ENCODE measurements around the gene SRF.

SRF gene

DNA sequence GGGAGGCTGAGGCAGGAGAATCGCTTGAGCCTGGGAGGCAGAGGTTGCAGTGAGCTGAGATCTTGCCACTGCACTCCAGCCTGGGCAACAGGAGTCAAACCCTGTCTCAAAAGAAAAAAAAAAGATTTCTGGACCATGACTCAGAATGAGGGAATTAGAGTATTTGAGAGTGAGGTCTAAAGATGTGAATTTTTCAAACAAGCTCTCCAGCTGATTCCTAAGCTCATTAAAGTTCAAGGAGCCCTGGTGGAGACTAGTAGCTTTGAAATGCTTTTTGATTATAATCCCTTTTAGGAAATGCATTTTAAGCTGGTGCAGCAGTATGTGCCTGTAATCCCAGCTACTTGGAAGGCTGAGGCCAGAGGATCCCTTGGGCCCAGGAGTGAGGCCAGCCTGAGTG, 21.8 kb upstream of the SRF start:
- no peak overlapping the region for H3K4me3 ChIP-seq (ENCODE audit: low read depth, low read length)
- TF ChIP-seq, protein P1, sequence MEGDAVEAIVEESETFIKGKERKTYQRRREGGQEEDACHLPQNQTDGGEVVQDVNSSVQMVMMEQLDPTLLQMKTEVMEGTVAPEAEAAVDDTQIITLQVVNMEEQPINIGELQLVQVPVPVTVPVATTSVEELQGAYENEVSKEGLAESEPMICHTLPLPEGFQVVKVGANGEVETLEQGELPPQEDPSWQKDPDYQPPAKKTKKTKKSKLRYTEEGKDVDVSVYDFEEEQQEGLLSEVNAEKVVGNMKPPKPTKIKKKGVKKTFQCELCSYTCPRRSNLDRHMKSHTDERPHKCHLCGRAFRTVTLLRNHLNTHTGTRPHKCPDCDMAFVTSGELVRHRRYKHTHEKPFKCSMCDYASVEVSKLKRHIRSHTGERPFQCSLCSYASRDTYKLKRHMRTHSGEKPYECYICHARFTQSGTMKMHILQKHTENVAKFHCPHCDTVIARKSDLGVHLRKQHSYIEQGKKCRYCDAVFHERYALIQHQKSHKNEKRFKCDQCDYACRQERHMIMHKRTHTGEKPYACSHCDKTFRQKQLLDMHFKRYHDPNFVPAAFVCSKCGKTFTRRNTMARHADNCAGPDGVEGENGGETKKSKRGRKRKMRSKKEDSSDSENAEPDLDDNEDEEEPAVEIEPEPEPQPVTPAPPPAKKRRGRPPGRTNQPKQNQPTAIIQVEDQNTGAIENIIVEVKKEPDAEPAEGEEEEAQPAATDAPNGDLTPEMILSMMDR (IDR thresholded peaks at IDR 0.05; ENCODE audit: low read depth, low read length) = no peak

DNA sequence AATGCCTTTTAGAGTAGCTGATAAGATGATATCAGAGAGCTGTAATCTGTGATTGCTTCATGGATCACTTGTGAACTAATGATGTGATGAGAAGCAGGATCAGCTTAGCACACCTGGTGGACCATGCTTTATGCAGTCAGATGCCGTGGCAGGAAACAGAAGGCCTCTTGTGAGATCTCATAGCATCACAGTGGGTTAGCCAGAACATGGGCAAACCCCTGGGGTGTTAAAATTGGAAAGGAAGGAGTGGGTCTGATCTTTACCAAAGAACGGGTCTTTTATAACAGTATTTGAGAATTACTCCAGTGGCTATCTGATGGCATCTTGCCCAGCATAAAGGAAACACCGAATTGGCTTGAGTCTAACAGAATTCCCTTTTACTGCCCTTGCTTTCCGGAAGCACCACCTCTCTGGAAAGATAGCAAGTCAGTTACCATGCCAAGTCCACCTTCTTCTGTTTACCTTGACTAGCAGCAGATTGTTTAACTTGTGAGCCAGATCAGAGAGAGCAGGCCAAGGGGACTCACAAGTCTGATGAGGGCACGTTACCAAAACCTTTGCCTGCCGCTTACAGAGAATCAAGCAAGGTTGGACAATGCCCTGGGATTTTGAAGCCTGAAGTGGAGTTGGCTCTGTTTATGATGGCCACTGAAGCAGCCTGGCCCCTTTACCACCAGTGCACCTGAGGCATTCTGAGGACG, 20.9 kb upstream of the SRF start:
- no peak overlapping the region for H3K4me3 ChIP-seq (ENCODE audit: low read depth, low read length)
- TF ChIP-seq, protein P1 (IDR thresholded peaks at IDR 0.05; ENCODE audit: low read depth, low read length) = no peak

DNA sequence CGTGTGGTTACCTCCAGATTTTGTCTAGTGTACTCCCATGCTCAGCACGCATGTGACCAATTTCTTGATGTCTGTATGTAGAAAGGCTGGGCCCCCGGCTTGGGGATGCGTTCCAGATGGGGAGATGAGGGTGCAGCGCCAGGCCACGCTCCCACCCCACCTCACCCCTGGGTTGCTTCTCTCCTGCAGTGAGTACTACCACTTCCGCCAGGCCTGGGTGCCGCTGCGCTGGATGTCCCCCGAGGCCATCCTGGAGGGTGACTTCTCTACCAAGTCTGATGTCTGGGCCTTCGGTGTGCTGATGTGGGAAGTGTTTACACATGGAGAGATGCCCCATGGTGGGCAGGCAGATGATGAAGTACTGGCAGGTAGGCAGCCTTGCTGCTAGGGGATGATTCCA, 11.5 kb upstream of the SRF start:
- TF ChIP-seq, protein P1 (IDR thresholded peaks at IDR 0.05; ENCODE audit: low read depth, low read length) = no peak
- no peak overlapping the region for H3K4me3 ChIP-seq (ENCODE audit: low read depth, low read length)

DNA sequence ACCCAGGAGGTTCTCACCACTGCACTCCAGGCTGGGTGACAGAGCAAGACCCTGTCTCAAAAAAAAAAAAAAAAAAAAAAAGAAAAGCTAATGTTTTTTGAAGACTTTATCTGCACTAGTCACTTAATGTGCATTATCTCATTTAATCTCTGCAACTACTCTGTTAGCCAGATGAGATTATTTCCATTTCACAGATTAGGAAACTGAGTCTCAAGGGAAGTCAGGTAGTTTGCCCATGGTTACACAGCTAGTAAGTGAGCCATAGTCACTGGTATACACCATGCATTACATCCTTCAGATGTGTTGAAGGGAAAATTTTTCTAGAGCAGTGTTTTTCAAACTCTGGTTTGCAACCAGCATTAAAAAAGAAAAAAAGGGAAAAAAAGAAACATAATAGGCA, 7.2 kb upstream of the SRF start:
- no peak overlapping the region for H3K4me3 ChIP-seq (ENCODE audit: low read depth, low read length)
- TF ChIP-seq, protein P1 (IDR thresholded peaks at IDR 0.05; ENCODE audit: low read depth, low read length) = no peak

DNA sequence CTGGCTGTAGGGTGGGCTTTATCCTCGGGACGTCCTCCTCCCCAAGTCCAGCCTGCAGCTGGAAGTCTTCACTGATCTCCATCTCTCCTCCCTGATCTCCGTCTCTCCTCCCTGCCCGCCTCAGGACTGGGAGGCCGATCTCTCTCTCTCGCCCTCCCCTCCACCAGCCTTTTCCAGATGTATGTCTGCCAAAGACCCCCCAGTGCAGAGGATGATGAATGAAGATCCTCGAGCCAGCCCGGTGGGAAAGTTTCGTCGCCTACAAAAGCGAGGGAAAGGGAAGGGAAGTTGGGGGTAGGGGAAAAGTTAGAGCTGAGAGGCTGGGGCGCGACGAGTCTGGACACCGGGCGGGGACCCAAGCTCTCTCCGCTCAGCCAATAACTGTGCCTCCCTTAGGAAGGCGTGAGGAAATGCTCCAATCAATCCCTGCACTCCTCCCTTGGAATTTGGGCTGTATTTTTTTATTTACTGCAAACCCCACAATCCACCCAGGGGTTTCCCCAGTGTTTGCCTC, 595 bp upstream of the SRF start:
- TF ChIP-seq, protein P1 (IDR thresholded peaks at IDR 0.05; ENCODE audit: low read depth, low read length) = no peak
- peak overlapping the region; percentile 63 for H3K4me3 ChIP-seq (ENCODE audit: low read depth, low read length)

DNA sequence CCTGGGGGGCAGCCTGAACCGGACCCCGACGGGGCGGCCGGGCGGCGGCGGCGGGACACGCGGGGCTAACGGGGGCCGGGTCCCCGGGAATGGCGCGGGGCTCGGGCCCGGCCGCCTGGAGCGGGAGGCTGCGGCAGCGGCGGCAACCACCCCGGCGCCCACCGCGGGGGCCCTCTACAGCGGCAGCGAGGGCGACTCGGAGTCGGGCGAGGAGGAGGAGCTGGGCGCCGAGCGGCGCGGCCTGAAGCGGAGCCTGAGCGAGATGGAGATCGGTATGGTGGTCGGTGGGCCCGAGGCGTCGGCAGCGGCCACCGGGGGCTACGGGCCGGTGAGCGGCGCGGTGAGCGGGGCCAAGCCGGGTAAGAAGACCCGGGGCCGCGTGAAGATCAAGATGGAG, 636 bp downstream of the SRF start:
- H3K4me3 ChIP-seq (ENCODE audit: low read depth, low read length) = peak overlapping the region; percentile 91
- TF ChIP-seq, protein P1 (IDR thresholded peaks at IDR 0.05; ENCODE audit: low read depth, low read length) = no peak

DNA sequence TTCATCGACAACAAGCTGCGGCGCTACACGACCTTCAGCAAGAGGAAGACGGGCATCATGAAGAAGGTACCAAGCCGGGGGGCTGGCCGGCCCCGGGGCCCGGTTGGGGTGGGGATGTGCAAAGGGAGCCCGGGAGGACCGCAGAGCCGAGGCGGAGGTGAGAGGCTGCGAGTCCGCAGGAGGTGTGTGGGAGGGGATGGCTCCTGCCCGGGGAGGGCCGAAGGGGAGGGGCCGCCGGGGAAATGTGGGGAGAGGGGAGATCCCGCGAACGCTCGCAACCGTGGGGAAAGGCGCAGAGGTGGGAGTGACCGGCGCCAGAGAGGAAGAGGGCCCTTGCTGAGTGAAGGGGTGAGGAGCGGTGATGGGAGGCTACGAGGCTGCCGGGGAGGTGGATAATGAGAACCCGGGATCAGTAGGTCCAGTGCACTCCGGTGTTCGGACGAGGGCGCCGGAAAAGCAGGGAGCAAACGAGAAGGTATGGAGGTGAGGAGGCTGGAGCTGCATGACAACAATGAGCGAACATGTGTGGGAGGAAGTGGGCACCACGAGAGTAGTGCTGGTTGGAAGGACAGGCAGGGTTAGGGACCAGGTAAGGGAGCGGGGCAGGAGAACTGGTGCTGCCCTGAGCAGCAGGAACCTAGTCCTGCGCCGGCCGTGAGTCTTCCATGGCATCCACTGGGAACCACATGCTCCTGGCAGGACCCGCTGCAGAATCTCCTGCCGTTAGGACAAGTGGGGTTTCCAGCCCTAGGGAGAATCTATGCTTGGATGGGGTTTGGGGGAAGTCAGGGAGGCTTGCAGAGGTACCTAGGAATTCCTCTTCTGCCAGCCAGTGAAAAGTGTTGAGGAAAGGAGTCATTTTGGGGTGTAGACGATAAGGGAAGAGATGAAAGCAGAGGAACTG, 1.3 kb downstream of the SRF start:
- peak overlapping the region; percentile 91 for H3K4me3 ChIP-seq (ENCODE audit: low read depth, low read length)
- TF ChIP-seq, protein P1 (IDR thresholded peaks at IDR 0.05; ENCODE audit: low read depth, low read length) = no peak

All from WI38 (cell line).